ENCODE data around the gene HEG1.

HEG1 gene

GRCh38 chr3:125068265-125068664, 12.5 kb upstream of the HEG1 start:
- DNase-seq = no peak

- DNase-seq = no peak
Measured at GRCh38 chr3:125067225-125067624, 11.4 kb upstream of the HEG1 start.

- DNase-seq = peak; percentile 50
Measured at GRCh38 chr3:125062904-125063618, 7.3 kb upstream of the HEG1 start.

GRCh38 chr3:125061646-125062045, 5.8 kb upstream of the HEG1 start:
- DNase-seq = no peak

- no peak for DNase-seq
Measured at GRCh38 chr3:125061170-125061569, 5.4 kb upstream of the HEG1 start.

- no peak for DNase-seq
Measured at GRCh38 chr3:125059488-125060245, 3.9 kb upstream of the HEG1 start.

- DNase-seq = no peak
Measured at GRCh38 chr3:125058959-125059358, 3.2 kb upstream of the HEG1 start.

- no peak for DNase-seq
Measured at GRCh38 chr3:125058529-125058928, 2.7 kb upstream of the HEG1 start.

- DNase-seq = no peak
Measured at GRCh38 chr3:125057186-125057850, 1.5 kb upstream of the HEG1 start.

GRCh38 chr3:125055331-125055912, 375 bp downstream of the HEG1 start:
- DNase-seq = no peak

- peak; percentile 71 for DNase-seq
Measured at GRCh38 chr3:125054449-125055329, 1.1 kb downstream of the HEG1 start.

- no peak for DNase-seq
Measured at GRCh38 chr3:125054062-125054448, 1.7 kb downstream of the HEG1 start.

- no peak for DNase-seq
Measured at GRCh38 chr3:125053304-125053699, 2.5 kb downstream of the HEG1 start.

GRCh38 chr3:125052624-125053303, 3.0 kb downstream of the HEG1 start:
- no peak for DNase-seq

- peak; percentile 48 for DNase-seq
Measured at GRCh38 chr3:125051715-125052581, 3.8 kb downstream of the HEG1 start.

- no peak for DNase-seq
Measured at GRCh38 chr3:125051205-125051604, 4.6 kb downstream of the HEG1 start.

GRCh38 chr3:125050488-125051090, 5.2 kb downstream of the HEG1 start:
- DNase-seq = no peak

GRCh38 chr3:125048282-125048681, 7.5 kb downstream of the HEG1 start:
- no peak for DNase-seq

GRCh38 chr3:125045965-125046364, 9.8 kb downstream of the HEG1 start:
- peak; percentile 41 for DNase-seq

GRCh38 chr3:125045194-125045593, 10.6 kb downstream of the HEG1 start:
- no peak for DNase-seq

Data from 8988T (cell line).